HG03103 (cell line): Measurements from ENCODE around the gene AQP12B.

ENCODE experiments used
- ATAC-seq: cut with Tn5 transposase; IDR thresholded peaks from one replicate; pipeline ENCODE4 v1.9.1; 2021; ENCODE audit warnings: low read depth; ENCODE audit not compliant: unreplicated experiment

AQP12B gene

DNA sequence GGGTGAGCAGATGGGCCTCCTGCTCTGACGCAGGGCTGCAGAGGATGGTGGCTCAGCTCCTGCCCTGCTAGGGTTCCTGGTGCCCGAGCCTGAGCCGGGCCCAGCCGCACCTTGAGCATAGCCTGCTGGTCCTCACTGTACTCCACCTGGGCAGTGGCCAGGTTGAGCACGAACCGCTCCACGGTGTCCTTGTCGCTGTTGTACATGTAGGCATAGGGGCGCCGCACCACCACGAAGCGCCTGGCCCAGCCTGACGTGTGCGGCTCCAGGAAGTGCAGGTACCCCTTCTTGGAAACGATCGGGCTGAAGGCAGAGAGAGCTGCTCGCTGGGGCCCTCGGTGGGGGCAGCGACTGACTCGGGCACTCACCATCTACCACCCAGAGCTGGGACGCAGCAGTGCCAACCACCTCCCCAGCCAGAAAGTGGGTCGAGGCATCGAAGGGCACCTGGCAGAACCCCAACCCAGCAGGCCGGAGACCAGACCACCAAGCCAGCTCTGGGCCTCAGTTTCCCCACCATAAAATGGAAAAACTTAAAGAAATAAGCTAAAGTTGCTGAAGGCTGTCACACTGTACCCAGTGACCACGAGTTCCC lies 36.3 kb upstream of the AQP12B start:
- no peak for ATAC-seq

GRCh38 chr2:240717681-240718581 lies 35.2 kb upstream of the AQP12B start:
- ATAC-seq: no peak

GRCh38 chr2:240717181-240717641 lies 34.5 kb upstream of the AQP12B start:
- ATAC-seq: no peak

DNA sequence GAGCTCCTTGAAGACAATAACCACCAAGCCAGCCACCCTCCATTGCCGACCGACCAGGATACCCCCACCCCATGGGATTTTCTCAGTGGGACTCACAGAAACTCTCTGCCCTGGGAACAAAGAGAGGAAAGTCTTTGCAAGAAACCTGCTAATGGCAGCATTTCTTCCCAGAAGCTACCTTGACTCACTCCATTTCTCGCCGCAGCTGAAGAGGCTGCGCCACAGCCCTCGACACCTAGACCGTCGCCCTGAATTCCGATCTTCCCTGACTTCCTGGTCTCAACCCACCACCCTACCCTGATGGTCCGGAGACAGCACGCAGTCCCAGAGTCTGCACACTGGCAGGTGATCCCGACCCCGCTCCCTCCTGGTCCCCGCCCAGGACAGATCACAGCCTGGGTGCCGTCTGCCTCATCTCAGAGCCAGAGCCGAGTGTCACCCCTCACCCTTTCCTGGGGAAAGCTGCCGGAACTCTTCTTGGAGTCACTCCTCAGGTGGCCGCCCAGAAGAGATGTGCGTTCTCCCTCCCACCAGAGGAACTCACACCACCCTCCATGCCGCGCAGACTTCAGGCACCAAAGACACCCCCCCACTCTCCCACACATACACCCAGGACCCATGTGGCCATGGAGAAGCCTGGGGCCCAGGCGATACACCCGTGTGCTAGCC lies 33.6 kb upstream of the AQP12B start:
- ATAC-seq: no peak

DNA sequence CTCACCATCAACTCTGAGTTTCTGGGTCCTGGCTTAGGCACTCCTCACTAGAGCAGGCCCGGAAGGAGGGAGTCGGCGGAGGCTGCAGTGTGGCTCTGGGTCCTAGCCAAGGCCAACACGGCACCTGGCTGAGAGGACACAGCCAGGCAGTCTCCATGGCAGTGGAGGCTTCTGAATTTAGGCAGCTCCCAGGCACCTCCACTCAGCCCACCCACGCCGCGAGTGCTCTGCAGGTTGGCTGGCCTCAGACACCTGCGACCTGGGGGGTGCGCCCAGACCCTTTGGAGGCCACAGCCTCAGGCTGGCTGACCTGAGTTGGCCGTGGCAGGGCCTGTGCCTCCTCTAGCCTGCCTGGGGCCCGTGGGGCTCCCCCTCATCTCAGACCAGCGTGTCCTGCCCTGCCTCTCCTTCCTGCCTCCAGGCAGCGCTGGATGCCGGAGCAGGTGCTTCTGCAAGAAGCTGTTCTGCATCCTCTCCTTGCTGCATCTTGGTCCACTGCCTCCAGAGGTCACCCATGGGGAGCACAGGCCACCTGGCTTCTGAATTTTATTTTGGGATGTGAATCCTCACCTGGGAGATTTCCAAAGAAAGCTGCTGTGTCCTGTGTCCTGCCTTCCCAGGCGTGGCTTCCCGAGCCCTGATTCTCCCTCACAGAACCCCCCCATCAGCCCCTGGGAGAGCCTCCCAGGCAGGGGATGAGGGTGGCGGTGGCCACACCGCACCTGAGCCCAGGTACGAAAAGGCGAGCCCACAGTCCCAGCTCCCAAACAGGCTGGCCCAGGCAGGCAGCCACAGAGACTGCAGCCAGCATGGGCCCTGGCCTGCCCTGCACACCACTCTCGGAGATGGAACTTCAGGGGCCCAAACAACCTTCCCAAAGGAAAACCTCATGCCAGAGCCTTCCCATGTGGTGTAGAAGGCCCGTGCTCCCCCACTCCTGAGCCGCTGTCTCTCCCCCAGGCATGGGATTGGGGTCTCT lies 32.4 kb upstream of the AQP12B start:
- no peak for ATAC-seq

- ATAC-seq: no peak
Measured at GRCh38 chr2:240713928-240714746, 31.5 kb upstream of the AQP12B start.

- no peak for ATAC-seq
Measured at GRCh38 chr2:240713071-240713927, 30.6 kb upstream of the AQP12B start.

DNA sequence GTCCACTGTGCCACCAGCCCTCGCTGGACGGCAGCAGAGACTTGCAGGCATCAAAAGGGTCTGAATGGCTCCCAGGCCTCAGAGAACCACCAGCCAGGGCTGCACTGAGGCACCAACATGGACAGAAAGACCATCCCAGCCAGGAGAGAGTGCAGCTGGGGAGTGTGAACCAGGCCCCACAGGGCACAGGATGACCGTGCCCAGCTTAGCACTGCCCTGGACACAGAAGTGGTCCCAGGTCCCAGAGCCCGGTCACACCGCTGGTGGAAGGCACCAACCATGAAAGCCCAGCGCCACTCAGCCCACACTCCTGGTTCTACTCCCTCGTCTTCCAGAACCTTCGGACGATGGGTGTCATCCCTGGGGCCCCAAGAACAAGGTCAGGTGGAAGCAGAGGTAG lies 29.4 kb upstream of the AQP12B start:
- ATAC-seq: no peak

DNA sequence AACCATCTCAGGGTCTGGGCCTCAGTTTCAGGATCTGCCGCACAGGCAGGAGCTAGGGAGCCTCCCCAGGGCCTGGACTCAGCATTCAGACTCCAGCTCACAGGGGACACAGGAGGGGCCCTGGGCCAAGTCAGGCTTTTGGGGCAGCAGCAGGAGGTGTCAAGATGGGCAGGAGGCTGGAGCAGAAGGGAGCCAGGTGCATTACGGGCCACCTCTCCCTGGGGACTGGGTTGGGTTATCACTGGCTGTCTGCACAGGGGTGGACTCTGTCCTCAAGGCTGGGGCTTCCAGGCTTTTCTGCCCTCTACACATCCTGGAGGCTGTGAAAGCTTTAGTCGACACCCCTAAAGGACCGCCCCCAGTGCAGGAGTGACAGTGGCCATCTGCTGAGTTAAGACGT lies 29.0 kb upstream of the AQP12B start:
- no peak for ATAC-seq

DNA sequence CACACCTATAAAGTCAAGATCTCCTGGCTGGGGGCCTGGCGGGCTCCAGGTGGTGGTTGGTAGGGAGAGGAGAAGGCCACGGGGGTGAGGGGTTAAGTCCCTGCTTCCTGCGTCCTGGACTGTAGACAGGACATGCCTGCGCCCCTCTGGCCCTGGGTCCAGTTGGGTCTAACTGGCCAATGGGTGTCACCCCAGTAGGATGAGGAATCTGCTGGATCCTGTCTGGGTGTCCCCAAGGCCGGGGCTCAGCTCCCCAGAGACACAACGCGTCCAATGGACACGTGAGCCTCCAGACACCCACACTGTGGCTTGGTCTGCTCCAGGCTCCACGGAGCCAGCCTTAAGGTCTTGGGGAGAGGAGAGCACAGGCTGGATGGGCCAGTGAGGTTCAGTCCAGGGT lies 28.6 kb upstream of the AQP12B start:
- no peak for ATAC-seq

- no peak for ATAC-seq
Measured at GRCh38 chr2:240708457-240708856, 25.8 kb upstream of the AQP12B start.

DNA sequence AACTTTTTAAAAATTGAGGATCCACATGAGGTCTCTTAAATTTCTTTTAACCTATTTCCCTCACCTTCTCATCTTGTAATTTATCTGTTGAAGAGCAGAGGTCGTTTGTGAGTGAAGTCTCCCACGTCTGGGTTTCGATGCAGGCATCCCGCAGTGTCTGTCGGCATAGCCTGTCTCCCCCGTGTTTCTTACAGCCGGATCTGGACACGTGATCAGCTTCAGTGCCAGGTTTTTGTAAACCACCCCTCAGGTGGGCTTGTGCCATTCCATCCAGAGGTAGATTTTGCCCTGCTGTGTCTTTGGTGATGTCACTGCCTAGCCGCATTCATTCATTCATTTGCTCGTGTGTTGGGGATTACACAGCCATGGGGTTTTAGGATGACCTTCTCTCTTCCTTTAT lies 25.1 kb upstream of the AQP12B start:
- ATAC-seq: no peak

GRCh38 chr2:240707043-240707756 lies 24.5 kb upstream of the AQP12B start:
- ATAC-seq: no peak

DNA sequence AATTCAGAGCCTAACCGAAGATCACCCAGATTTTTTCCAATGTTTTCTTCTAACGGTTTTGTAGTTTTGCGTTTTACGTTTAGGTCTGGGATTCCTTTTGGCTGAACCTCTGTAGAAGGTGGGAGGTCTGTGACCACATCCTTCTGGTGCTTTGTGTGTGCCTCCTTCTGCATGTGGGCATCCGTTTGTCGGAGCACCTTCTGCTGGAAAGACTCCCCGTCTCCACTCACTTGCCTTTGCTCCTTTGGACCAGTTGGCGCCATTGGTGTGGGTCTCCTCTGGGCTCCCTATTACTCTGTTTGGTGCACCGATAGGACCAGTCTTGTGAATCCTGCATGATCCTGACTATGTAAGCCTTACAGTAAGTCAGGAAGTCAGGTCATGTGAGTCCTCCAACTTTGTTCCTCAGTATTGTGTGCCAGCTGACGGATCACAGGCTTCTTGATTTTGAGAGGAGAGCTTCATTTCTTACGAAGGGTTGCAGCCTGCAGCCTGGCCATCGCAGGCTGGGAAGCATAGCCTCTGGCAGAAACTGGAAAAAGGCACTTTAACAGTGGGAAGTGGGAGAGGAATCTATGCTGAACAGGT lies 22.6 kb upstream of the AQP12B start:
- ATAC-seq: no peak

- no peak for ATAC-seq
Measured at GRCh38 chr2:240704651-240705050, 22.0 kb upstream of the AQP12B start.

GRCh38 chr2:240703417-240704341 lies 21.0 kb upstream of the AQP12B start:
- no peak for ATAC-seq

DNA sequence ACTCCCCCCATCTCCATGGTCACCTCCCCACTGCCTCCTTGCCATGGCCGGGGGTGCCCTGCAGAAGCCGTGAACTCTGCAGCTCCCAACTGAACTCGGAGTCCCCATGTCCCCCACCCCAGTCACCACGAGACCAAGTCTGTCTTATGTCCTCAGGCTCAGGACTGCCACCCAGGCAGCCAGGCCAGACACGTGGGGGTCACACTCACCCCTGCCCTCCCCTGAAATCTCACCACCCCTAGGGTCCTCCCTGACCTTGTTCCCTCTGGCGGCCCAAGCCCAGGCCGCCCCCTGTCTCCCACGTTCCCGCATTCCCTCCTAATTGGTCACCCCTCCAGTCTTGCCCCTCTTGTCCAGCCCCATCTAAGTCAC lies 19.9 kb upstream of the AQP12B start:
- ATAC-seq: no peak
